K562 (cell line): ENCODE data around the gene MBNL2. TPM values are rescaled to one million over a fixed set of nuclear protein-coding genes. Genes with fewer than 3 reads are reported as not detected.
A peak's percentile ranks its signal among the peaks of the same experiment; 100 is the strongest.

Experiments used
- ADNP ChIP-seq: fragments of 200-800 bp; sonication (Bioruptor generic); IDR thresholded peaks from 2 replicates; pipeline ENCODE4 v1.6.1; 2016; ENCODE audit warnings: missing genetic modification characterization, missing compliant biosample characterization
- DEAF1 ChIP-seq: fragments of 450-650 bp; formaldehyde crosslinking; IDR thresholded peaks from 2 replicates; pipeline ENCODE4 v1.4.0; 2020; ENCODE audit warnings: mild to moderate bottlenecking, moderate library complexity
- GTF2E2 ChIP-seq: fragments of 200-800 bp; sonication (Bioruptor generic); IDR thresholded peaks from 2 replicates; pipeline ENCODE4 v1.6.1; 2016; ENCODE audit warnings: missing genetic modification characterization, missing compliant biosample characterization
- HDAC8 ChIP-seq: fragments of 450-650 bp; IDR thresholded peaks from 2 replicates; pipeline ENCODE4 v1.6.1; 2016; ENCODE audit warnings: mild to moderate bottlenecking, missing genetic modification characterization, moderate library complexity, missing compliant biosample characterization
- HOMEZ ChIP-seq: fragments of 250-450 bp; sonication (Bioruptor Pico); IDR thresholded peaks from 2 replicates; pipeline ENCODE4 v1.4.0; 2020; ENCODE audit warnings: mild to moderate bottlenecking, moderate library complexity
- HOXB6 ChIP-seq: fragments of 250-450 bp; sonication (Bioruptor Pico); IDR thresholded peaks from 2 replicates; pipeline ENCODE4 v1.5.1; 2022; ENCODE audit warnings: mild to moderate bottlenecking, borderline replicate concordance
- KLF16 ChIP-seq: IDR thresholded peaks from 2 replicates; pipeline ENCODE4 v1.6.1; 2016; ENCODE audit warnings: antibody characterized with exemption
- MAFG ChIP-seq: fragments of 450-650 bp; conservative IDR thresholded peaks from 2 replicates; pipeline ENCODE4 v1.6.1; 2016; ENCODE audit warnings: missing genetic modification characterization, missing compliant biosample characterization
- MCM5 ChIP-seq: fragments of 450-650 bp; IDR thresholded peaks from 2 replicates; pipeline ENCODE4 v1.6.1; 2016; ENCODE audit warnings: low read depth
- MCM7 ChIP-seq, 2 experiments: fragments of 450-650 bp; IDR thresholded peaks; 2 replicates each; pipeline ENCODE4 v1.6.1; 2016 to 2018
- NFATC3 ChIP-seq: fragments of 450-650 bp; IDR thresholded peaks from 2 replicates; pipeline ENCODE4 v1.6.1; 2017; ENCODE audit warnings: mild to moderate bottlenecking
- NFE2L1 ChIP-seq: fragments of 450-650 bp; IDR thresholded peaks from 2 replicates; pipeline ENCODE4 v1.6.1; 2016; ENCODE audit warnings: missing genetic modification characterization, low read depth, mild to moderate bottlenecking, missing compliant biosample characterization, moderate library complexity, borderline replicate concordance
- PHB ChIP-seq: fragments of 250-450 bp; sonication (Bioruptor Pico); IDR thresholded peaks from 2 replicates; pipeline ENCODE4 v1.5.0; 2021
- PREB ChIP-seq: sonication (generic); formaldehyde crosslinking; IDR thresholded peaks from 2 replicates; pipeline ENCODE4 v1.8.1; 2023; ENCODE audit warnings: mild to moderate bottlenecking, missing genetic modification reagents
- PTRF ChIP-seq: fragments of 450-650 bp; IDR thresholded peaks from 2 replicates; pipeline ENCODE4 v1.6.1; 2016; ENCODE audit warnings: mild to moderate bottlenecking, missing genetic modification characterization, missing compliant biosample characterization
- SOX6 ChIP-seq: fragments of 450-650 bp; IDR thresholded peaks from 2 replicates; pipeline ENCODE4 v1.6.1; 2014; ENCODE audit warnings: mild to moderate bottlenecking
- SRSF1 ChIP-seq: fragments of 200-400 bp; formaldehyde crosslinking; IDR thresholded peaks from 2 replicates; pipeline ENCODE4 v1.6.1; 2017; ENCODE audit warnings: mild to moderate bottlenecking, low read depth, low read length, moderate library complexity
- SRSF7 ChIP-seq: fragments of 200-400 bp; formaldehyde crosslinking; optimal IDR thresholded peaks from 2 replicates; pipeline ENCODE3; 2017; ENCODE audit warnings: mild to moderate bottlenecking, low read depth, low read length
- SRSF9 ChIP-seq: fragments of 200-400 bp; formaldehyde crosslinking; IDR thresholded peaks from 2 replicates; pipeline ENCODE4 v1.6.1; 2017; ENCODE audit warnings: low read depth, low read length, borderline replicate concordance
- STAT6 ChIP-seq: sonication (generic); formaldehyde crosslinking; IDR thresholded peaks from 2 replicates; pipeline ENCODE4 v1.8.1; 2023; ENCODE audit warnings: mild to moderate bottlenecking, missing genetic modification reagents
- ZFP1 ChIP-seq: fragments of 450-650 bp; formaldehyde crosslinking; IDR thresholded peaks from 2 replicates; pipeline ENCODE4 v1.4.0; 2020; ENCODE audit warnings: mild to moderate bottlenecking, mixed read lengths
- ZNF12 ChIP-seq: sonication (generic); formaldehyde crosslinking; IDR thresholded peaks from 2 replicates; pipeline ENCODE4 v1.4.0; 2020; ENCODE audit warnings: mild to moderate bottlenecking, missing genetic modification reagents
- ZNF384 ChIP-seq: IDR thresholded peaks from 2 replicates; pipeline ENCODE4 v1.6.1; 2012; ENCODE audit warnings: low read depth, low read length, improper control_type of control experiment
- ZNF589 ChIP-seq: fragments of 200-800 bp; sonication (Bioruptor generic); IDR thresholded peaks from 2 replicates; pipeline ENCODE4 v1.6.1; 2016; ENCODE audit warnings: low read depth, missing genetic modification characterization, missing compliant biosample characterization
- ZNF668 ChIP-seq: fragments of 250-450 bp; sonication (Bioruptor Pico); IDR thresholded peaks from 2 replicates; pipeline ENCODE4 v1.8.0; 2022; ENCODE audit warnings: mild to moderate bottlenecking, inconsistent platforms
- ZNF77 ChIP-seq: fragments of 250-450 bp; sonication (Bioruptor Pico); IDR thresholded peaks from 2 replicates; pipeline ENCODE4 v1.5.0; 2020
- polyA plus RNA-seq, 8 experiments: library from polyadenylated mRNA; depleted of rRNA in 4 of 8; stranded (reverse) in 5 of 8; unstranded in 3 of 8; fragments of >200 nt; fragmentation: Nextera tagmentation in 2 of 8; fragmentation: Illumina TruSeq in 1 of 8; extraction: Ambion mirVana in 2 of 8; extraction: Trizol in 1 of 8; gene quantifications; 2 replicates each; pipeline versions ENCODE4 v1.2.1 to v1.2.3, GENCODE V29; 2011 to 2014; ENCODE audit warnings: inconsistent platforms in 1 of 8, missing spikeins in 1 of 8
- total RNA-seq, 7 experiments: library from RNA; depleted of rRNA in 6 of 7; stranded (reverse); fragments of >200 nt in 6 of 7; fragmentation: Illumina TruSeq in 2 of 7; extraction: Trizol in 2 of 7; gene quantifications; 2 replicates each; pipeline versions ENCODE4 v1.2.1 to v1.2.3, GENCODE V29; 2011 to 2021; ENCODE audit warnings: low replicate concordance in 1 of 7

MBNL2 gene
- total and polyA plus RNA-seq, 9 of the 15 experiments (the other 6 are each of a cell fraction or from before 2014, with no cell fraction given), result 7.0 to 24.8 (median 13.8) TPM

GRCh38 chr13:97256343-97256783, 34.2 kb downstream of the MBNL2 start (continued):
- TF ChIP-seq GTF2E2 (tag) (no peak), MAFG (tag) (peak; percentile 21; the same call in 1 of the 2 replicates), HDAC8 (no peak), ZFP1 (CRISPR knock-in tag) (no peak), ZNF384 (0 out of 2 replicates have a peak, but pooled peaks have one; percentile 5), ZNF77 (CRISPR knock-in tag) (no peak), ZNF589 (CRISPR knock-in tag) (no peak), ADNP (tag) (no peak), PTRF (no peak), ZNF12 (CRISPR knock-in tag) (no peak), PHB (CRISPR knock-in tag) (no peak), HOXB6 (CRISPR knock-in tag) (no peak), NFE2L1 (no peak), SRSF1 (no peak), NFATC3 (peak; percentile 98), ZNF668 (CRISPR knock-in tag) (no peak), SRSF7 (no peak), PREB (CRISPR knock-in tag) (no peak), MCM7 (IDR thresholded peaks at IDR 0.05) (no peak), KLF16 (no peak), SOX6 (peak; percentile 38; the same call in 1 of the 2 replicates), STAT6 (CRISPR knock-in tag) (no peak), HOMEZ (CRISPR knock-in tag) (no peak), MCM5 (no peak), SRSF9 (no peak), DEAF1 (CRISPR knock-in tag) (no peak)
